RPMI8226 (cell line): Measurements from ENCODE around the gene MTG1.

Experiments
- DNase-seq: peaks from one replicate; pipeline ENCODE4 v3.0.0-alpha.2; 2015

MTG1 gene

DNA sequence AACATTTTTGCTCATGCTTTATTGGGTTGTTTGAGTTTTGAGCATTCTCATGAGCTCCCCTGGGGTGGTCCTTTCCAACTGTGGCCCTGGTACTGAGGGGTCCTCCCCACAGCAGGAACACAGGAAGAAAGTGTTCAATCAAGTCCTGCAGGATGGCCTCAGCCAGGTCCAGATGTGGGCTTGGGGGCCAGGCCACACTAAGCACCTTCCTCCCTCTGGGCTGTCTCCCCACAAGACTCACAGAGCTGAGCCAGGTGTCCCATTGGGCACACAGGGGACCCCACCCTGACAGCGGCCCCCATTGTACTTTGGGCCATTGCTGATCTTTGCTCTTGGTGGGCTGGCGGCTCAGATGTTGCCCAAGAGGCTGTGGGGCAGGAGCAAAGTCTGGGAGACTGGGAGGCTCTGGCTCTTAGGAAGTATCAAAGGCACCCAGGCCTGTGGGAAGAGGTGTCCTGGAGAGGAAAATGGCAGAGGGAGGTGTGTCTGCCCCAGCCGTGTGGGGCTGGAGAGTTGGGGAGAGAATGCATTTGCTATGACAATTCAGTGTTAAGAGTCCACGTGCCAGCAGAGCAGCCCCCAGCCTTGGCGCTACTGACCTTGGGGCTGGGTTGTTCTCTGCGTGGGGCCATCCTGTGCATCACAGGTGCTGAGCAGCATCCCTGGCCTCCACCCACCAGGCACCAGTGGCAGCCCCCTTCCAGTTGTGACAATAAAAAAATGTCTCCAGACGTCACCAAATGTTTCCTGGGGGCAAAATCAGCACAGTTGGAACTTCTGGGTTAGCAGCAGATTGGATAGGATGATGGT is 77.5 kb downstream of the MTG1 start:
- no peak for DNase-seq
